ENCODE measurements around the gene ERMAP. TPM values are rescaled to one million over a fixed set of nuclear protein-coding genes. Genes with fewer than 3 reads are reported as not detected.
"Not testable (repeated sequence)": the region's sequence is repeated elsewhere in the genome, so short reads cannot be mapped to it uniquely, and the experiment has no call there.

The ERMAP gene
- total RNA-seq, 1 experiment from 2014 or later = 13.0 TPM

DNA sequence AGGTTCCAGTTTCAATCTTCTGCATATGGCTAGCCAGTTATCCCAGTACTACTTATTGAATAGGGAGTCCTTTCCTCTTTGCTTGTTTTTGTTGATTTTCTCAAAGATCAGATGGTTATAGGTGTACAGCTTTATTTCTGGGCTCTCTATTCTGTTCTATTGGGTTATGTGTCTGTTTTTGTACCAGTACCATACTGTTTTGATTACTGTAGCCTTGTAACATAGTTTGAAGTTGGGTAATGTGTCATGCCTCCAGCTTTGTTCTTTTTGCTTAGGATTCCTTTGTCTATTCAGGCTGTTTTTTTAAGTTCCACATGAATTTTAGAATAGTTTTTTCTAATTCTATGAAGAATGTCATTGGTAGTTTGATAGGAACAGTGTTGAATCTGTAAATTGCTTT lies 56.2 kb downstream of the ERMAP start:
- DNase-seq (ENCODE audit: low spot score) = not testable (repeated sequence)

DNA sequence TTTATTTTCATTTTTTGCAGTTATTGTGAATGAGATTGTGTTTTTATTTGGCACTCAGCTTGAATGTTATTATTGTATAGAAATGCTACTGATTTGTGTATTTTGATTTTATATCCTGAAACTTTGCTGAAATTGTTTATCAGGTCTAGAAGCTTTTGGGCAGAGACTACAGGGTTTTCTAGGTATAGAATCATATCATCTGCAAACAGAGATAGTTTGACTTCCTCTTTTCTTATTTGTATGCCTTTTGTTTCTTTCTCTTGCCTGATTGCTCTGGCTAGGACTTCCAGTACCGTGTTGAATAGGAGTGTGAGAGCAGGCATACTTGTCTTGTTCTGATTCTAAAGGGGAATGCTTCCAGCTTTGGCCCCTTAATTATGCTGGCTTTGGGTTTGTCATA lies 56.7 kb downstream of the ERMAP start:
- DNase-seq (ENCODE audit: low spot score) = no peak

- DNase-seq (ENCODE audit: low spot score) = no peak
These were observed 59.1 kb downstream of the ERMAP start for GRCh38 chr1:42876009-42876408.

DNA sequence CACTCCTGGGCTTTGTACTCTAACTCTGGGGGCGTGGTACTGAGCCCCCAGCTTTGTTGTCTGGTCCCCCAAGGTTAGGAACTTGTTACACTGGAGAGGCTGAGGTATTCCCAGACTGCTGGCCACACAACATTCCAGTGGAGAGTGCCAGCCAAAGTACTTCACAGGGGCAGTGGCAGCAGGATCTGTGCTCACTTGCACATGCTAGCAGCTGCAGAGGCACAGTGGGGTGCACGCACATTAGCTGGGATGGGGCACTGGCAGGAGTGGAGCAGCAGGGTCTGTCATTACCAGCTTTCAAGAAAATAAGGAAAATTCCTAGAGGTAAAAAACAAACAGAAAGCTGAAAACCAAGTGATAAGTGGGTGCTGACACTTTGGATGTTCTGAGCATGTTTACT lies 60.5 kb downstream of the ERMAP start:
- no peak for DNase-seq (ENCODE audit: low spot score)

- DNase-seq (ENCODE audit: low spot score) = no peak
These were observed 63.5 kb downstream of the ERMAP start for GRCh38 chr1:42880384-42880783.

GRCh38 chr1:42886046-42886739 lies 69.3 kb downstream of the ERMAP start:
- DNase-seq (ENCODE audit: low spot score) = no peak

DNA sequence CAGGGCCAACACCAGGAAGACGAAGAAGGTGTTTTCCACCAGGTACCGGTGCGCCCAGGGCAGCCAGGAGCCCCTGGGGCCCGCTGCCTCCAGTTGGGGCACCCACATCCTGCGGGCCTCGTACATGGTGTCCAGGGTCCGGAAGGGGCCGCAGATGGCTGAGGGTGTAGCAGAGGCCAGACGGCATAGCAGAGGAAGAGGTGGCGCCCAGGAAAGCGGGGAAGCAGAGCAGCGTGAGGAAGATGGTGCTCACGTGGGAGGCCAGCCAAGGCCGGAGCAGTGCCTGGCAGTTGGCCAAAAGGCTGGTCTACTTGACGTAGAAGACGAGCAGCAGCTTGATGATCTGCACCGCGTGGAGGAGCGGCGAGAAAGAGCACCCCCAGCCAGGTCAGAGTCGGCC lies 69.9 kb downstream of the ERMAP start:
- DNase-seq (ENCODE audit: low spot score) = no peak

DNA sequence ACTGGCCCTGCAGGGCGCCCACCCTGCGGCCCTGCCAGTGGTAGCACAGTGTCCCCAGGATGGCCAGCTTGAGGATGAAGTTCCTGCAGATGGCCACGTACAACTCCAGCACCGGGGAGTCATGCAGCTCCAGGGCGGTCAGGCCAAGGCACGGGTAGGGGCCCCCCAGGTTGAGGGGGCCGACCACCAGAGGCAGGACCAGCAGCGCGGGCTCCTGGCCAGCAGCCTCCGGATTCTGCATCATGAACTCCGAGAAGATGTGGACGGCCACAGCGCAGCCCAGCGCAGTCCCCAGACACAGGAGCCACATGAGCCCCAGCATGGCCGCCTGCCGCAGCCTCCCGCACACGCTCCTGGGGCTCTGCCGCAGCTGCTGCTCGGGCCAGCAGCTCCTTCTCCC lies 70.4 kb downstream of the ERMAP start:
- no peak for DNase-seq (ENCODE audit: low spot score)

- DNase-seq (ENCODE audit: low spot score) = no peak
These were observed 71.2 kb downstream of the ERMAP start for GRCh38 chr1:42888013-42888633.

DNA sequence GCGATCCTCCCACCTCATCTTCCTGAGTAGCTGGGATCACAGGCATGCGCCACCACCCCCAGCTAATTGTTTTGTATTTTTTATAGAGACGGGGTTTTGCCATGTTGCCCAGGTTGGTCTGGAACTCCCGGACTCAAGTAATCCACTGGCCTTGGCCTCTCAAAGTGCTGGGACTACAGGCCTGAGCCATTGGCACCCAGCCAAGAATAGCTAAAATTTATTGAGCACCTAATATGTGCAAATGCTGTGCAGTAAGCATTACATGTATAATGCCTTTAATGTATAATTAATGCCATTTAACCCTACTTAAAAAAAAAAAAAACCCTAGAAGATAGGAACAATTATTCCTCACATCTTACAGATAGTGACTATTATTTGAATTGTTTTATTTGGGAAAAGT lies 72.3 kb downstream of the ERMAP start:
- DNase-seq (ENCODE audit: low spot score) = no peak

DNA sequence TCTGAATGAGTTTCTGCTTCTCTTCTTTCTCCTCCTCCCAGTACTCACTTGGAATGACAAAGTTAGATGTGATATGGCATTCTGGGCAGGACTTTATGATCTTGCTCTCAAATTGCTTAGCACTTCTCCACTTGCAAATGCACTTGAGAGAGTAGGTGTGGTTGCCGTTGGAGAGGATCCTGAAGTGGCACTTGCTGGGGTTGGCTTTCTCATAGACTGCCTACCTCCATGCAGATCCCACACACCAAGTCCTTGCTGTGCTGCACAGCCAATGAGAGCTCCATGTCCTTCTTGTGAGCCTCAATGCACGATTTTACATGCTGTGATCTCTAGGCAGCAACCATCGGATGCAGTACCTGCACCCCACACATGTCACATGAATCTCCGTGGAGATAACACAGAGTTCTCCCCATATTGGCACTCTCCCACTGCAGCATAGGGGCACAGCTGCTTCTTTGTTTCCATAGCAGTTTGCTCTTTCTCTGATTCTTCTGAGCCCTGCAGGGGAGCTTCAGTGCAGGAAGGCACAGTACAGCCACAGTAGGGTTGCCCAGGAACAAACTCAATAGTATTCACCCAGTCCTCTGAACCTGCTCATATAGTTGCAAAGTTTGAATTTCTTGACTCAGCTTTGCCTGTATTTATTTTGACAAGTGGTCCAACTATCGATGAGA lies 74.7 kb downstream of the ERMAP start:
- no peak for DNase-seq (ENCODE audit: low spot score)

Other genes starting within 250 kb of the ERMAP start
- 142 and 206 TPM in 2 replicates for gene PPIH, start 158.7 kb upstream of the ERMAP start, total RNA-seq (2014; rRNA removed; shearing (Covaris generic))
- gene YBX1, start 134.7 kb upstream of the ERMAP start, total RNA-seq (2014; rRNA removed; shearing (Covaris generic)) = 1,356 and 1,447 TPM in 2 replicates
- not detected in 2 replicates for gene CLDN19, start 76.9 kb upstream of the ERMAP start, total RNA-seq (2014; rRNA removed; shearing (Covaris generic))
- 172 and 184 TPM in 2 replicates for gene P3H1, start 50.1 kb upstream of the ERMAP start, total RNA-seq (2014; rRNA removed; shearing (Covaris generic))
- 1.5 and 5.8 TPM in 2 replicates for gene C1orf50, start 49.9 kb upstream of the ERMAP start, total RNA-seq (2014; rRNA removed; shearing (Covaris generic))
- gene TMEM269, start 32.1 kb upstream of the ERMAP start, total RNA-seq (2014; rRNA removed; shearing (Covaris generic)) = 0.04 and 0.08 TPM in 2 replicates
- gene SVBP, start 275 bp downstream of the ERMAP start, total RNA-seq (2014; rRNA removed; shearing (Covaris generic)) = 33.5 and 43.3 TPM in 2 replicates
- 16.3 and 17.7 TPM in 2 replicates for gene ZNF691, start 29.5 kb downstream of the ERMAP start, total RNA-seq (2014; rRNA removed; shearing (Covaris generic))
- gene SLC2A1, start 141.7 kb downstream of the ERMAP start, total RNA-seq (2014; rRNA removed; shearing (Covaris generic)) = 372 and 398 TPM in 2 replicates